SIG-M5 treated with dmso at 0.1 percent for 504 hours (cell line): ENCODE data around the gene PSG3.
"Not testable (repeated sequence)": the region's sequence is repeated elsewhere in the genome, so short reads cannot be mapped to it uniquely, and the experiment has no call there.

Source experiments
- DNase-seq: peaks from one replicate; lab custom pipeline; 2025; ENCODE audit not compliant: unreplicated experiment; lab: John Stamatoyannopoulos, UW

Gene PSG3

DNA sequence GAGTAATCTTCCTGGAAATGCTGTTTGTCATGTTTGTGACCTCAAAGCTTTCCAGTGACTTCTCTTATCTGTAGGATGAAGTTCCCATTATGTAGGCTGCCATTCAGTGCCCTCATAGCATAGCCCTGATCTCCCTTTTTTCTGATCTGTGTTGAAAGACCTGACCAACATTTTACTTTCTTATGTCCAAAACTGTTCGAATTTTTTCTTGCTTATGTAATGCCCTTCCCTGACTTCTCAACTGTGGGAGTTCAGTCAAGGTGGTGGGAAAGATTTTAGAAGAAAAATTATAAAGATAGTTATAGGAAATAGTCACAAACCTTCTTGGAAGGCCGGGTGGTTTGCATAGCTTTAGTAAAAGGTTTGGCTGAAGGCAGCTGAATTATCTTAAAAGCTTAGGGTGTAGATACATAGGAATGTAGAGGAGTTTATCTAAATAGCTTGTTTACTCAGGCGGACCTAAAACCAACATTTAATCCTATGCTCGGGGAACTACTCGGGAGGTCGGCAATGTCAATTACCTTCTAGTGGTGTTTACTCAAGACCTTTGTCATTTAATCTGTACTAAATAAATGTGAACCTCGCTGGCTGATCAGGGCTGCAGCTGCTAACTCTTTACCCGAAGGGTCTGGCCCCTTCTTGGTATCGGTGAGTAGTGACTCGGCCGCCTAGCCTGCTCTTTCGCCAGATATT is 44.3 kb downstream of the PSG3 start:
- DNase-seq, result no peak

DNA sequence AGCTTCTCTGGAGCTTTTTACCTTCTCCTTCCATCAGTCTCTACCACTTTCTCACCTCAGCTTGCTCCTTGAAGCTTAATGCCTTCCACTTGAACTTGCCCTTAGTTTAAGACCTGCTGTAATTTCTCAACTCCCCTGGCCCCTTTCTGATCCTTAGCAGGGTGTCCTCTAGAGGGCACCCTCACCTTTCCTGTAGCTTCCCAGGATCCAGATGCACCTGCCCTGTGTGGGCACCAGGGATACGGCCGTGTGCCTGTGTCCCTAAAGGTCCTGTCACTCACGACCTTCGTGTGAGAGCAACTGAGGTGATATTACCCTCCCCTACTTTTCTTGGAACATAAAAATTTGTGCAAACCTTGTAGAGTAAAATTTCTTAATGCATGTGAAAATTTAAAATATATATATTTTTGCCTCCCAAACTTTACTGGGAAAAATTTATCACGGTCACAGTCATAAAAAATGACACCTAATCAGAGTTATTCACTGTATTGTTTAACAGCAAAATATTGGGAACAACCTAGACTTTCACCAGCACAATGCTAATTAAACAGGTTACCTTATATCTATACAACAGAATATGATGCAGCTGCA is 46.4 kb downstream of the PSG3 start:
- peak; percentile 18 for DNase-seq

DNA sequence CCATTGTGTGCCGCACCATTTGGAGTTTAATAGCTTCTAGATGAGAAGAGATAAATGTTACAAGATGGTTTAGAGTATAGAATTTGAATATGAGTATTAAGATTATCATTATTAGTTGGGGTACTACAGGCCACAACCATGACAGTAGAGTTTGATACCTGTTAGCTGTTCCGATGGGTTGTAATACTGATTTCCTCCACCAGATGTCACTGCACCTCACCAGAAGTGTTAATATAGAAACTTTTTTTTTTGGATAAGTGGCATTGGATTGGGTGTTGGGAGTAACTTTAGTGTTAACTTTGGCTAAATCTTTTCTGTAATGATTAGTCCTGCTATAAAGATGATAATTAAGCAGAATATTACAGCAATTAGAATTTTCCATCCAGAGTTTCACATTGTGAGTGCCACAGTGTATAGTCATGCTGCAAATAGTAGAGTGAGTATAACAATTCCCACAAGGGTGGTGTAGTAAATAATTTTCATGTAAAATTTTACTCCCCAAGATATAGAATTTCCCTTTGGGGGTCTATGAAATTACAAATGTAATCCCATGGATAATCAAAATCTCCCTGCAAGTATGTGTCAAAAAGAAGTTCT is 56.3 kb downstream of the PSG3 start:
- DNase-seq, result no peak

DNA sequence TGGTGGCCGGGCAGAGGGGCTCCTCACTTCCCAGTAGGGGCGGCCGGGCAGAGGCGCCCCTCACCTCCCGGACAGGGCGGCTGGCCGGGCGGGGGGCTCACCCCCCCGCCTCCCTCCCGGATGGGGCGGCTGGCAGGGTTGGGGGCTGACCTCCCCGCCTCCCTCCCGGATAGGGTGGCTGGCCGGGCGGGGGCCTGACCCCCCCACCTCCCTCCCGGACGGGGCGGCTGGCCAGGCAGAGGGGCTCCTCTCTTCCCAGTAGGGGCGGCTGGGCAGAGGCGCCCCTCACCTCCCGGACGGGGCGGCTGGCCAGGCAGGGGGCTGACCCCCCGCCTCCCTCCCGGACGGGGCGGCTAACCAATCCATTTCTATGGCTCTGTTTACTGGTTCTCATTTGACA is 64.0 kb downstream of the PSG3 start:
- not testable (repeated sequence) for DNase-seq

DNA sequence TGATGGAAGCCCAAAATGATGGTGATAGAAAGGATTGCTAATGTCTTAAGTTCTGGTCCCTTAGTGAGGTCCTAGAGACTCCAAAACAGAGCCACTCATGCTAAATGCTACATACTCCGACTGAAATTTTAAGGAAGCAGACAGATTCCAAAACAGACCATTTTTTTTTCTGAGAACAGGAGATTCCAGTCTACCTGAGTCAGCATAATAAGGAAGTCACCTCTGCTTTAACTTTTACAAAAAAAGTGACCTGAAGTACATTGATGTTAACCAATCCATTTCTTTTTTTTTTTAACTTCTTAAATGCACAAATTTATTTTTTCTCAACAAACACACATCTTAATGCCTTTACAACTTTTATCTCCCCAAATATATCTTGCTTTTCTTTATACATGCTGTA is 65.7 kb downstream of the PSG3 start:
- DNase-seq, result not testable (repeated sequence)
